IPS-NIHi11 (cell line): ENCODE measurements around the gene KRT33B.
"Not testable (repeated sequence)": the region's sequence is repeated elsewhere in the genome, so short reads cannot be mapped to it uniquely, and the experiment has no call there.

Source experiments
- DNase-seq: peaks from one replicate; pipeline ENCODE4 v3.0.0; 2012; ENCODE audit warnings: mixed read lengths, low spot score

KRT33B gene

GRCh38 chr17:41347869-41348760 lies 21.5 kb downstream of the KRT33B start:
- no peak for DNase-seq

DNA sequence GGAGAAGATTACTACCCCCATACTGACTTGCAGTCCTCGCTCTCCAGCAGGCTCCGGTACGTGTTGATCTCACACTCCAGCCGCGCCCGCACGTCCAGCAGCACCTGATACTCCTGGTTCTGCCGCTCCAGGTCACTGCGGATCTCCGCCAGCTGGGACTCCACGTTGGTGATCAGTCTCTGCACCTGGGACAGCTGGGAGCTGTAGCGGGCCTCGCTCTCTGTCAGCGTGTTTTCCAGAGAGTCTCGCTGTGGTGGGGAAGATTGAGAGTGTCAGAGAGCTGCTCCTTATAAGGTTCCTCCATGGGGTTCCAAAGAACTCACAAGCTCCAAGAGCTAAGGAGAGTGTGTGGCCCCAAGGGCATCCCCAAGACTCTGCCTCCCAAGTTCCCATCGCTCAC lies 23.2 kb downstream of the KRT33B start:
- not testable (repeated sequence) for DNase-seq

DNA sequence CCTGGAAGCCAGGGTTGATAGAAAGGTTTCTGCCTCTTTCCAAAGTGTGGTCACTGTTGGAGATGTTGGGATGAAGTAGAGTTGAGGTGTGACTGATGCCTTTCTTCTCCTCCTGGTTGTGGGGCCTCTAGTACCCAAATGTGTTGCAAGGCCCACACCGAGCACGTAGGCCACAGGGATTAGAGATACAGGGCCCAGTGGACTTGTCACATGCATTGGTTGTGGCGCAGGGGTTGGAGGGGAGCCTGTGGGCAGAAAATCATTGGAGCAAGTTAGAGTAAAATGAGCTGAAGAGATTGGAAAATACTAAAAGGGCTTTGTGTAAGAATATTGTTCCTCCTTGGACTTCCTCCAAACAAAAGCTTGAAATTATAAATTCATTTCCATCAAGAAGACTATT lies 23.6 kb downstream of the KRT33B start:
- no peak for DNase-seq

- DNase-seq = no peak
Observed at GRCh38 chr17:41343029-41343428, 26.6 kb downstream of the KRT33B start.

GRCh38 chr17:41340934-41341861 lies 28.4 kb downstream of the KRT33B start:
- no peak for DNase-seq

DNA sequence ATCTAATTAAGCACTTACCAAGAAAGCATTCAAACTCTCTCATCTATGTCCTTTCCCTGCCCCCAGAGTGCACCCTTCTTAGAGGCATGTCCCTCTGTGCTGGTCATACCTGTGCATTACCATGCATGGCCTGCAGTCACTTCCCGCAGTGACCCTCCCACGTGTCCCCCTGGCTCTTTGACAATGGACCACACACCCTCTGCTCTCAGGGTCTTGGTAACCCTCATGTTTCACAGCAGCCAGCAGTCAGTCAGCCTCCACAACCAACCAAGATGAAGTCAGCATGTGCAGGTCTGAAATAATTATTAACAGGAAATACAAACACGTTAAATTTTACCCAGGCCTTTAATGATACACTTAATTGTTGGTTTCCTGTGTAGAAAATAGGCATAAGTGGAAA lies 29.1 kb downstream of the KRT33B start:
- DNase-seq = no peak

DNA sequence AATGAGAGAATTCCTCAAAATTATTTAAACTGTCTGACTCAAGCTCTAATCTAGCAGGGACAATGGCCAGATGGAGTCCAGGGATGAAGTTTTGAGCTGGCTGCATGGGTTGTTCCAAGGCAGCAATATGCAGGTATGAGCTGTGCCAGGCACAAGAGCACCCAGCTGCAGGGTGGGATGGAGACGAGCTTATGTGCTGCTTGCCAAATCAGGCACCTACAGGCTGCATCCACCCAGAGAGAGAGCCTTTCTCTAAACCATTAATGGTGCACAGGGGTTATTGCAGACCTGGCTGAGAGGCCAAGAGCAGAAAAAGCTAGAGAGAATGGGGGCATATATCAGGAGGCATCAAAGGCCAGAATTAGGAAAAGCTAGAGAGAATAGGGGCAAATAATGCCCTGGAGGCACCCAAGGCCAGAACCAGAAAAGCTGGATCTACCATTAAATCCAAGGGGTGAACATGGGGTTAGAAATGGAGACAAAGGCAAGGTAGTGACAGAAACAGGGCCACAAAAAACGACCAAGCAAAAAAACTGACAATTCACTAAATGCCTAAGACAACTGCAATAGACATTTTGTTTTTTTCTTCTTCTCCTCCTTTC lies 29.9 kb downstream of the KRT33B start:
- DNase-seq = no peak

GRCh38 chr17:41338961-41339485 lies 30.6 kb downstream of the KRT33B start:
- no peak for DNase-seq

GRCh38 chr17:41335747-41336146 lies 33.9 kb downstream of the KRT33B start:
- DNase-seq = no peak

- no peak for DNase-seq
Observed at GRCh38 chr17:41334385-41335305, 35.0 kb downstream of the KRT33B start.

GRCh38 chr17:41333836-41334235 lies 35.8 kb downstream of the KRT33B start:
- no peak for DNase-seq

DNA sequence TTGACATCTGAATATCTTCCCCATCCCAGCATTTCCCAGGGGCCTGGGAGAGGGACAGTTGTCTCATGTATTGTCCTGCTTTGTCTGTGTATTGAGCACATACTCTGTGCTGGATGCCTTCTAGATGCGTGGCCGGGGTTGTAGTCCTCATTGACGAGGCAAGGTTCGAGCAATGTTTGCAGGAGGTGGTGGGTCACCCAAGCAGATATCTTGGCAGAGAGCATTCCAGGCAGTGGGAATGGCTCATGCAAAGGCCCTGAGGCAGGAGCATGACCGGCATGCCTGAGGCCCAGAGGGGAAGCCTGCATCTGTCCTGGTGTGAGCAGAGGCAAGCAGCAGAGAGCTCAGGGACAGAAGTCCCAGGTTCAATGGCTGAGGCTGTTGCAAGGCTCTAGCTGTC lies 36.5 kb downstream of the KRT33B start:
- no peak for DNase-seq

DNA sequence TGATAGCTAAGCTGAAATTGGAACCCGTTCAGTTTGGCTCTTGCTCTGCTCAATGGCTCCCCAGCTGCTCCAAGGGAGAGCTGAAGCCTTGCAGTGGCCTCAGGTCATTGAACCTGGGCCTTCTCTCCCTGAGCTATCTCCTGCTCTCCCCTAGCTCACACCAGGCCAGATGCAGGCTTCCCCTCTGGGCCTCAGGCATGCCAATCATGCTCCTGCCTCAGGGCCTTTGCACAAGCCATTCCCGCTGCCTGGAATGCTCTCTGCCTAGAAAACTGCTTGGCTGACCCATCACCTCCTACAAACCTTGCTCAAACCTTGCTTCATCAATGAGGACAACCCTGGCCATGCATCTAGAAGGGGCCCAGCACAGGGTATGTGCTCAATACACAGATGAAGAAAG lies 37.4 kb downstream of the KRT33B start:
- DNase-seq = no peak

DNA sequence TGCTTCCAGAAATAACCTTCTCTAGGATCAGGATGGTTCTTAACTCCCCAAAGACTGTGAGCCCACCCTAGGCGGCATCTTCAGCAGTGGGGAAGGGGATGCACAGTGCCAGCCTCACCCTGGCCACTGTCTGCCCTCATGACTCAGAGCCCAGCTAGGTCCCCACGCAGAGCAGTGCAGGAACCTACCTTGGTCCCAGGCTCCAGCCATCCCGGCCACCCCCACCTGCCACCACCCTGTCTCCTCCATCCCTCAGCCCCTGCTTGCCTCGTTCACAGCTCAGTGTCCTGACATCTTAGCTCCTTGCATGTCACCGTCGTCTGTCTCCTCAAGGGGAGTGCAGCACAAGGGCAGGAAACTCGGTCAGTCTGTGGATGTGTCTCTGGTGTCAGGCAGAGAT lies 38.0 kb downstream of the KRT33B start:
- no peak for DNase-seq

DNA sequence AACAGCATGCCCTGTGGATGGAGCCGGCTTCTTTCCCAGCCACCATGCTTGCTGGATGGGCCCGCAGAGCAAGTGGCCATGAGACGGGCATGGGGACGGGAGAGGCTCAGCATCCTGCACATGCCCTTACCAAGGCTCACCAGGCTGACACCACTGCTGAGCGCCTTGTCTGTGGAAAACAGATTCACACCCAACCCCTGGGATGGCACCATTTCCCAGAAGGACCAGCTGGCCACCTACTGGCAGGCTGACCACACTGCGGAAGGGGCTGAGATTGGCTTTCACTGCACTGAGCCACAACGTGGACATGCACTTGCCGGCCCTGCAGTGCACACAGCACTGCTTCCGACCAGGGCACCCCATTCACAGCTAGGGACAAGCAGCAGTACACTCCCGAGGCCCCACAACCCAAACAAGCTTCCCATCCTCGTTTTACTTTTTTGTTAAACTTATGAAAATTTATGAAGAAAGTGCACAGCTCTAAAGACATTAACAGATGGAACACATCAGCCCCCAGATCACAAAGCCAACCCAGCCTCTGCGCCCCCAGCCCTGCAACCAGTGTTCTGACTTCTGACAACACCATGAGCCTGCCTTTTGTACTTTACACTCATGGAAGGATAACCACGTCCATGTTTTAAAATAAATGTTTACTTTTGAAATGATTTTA lies 40.2 kb downstream of the KRT33B start:
- peak; percentile 76 for DNase-seq

DNA sequence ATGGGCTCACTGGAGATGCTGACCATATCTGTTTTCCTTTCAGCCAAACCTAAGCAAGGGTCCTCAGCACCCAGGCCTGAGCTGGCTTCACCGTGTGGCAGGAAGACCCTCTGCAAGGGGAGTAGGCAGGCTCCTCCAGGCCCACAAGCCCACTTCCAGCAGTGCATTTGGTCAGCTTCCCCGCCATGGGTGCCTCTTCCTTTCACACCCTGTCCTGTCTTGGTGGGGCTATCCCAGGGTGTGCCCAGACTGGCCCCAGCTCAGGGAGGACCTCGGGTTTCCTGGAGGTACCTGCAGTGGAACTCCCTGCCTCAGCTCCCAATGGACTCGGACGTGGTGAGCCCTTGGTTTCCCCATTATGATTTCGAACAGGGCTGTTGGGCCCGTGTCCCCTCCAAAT lies 41.4 kb downstream of the KRT33B start:
- DNase-seq = no peak

GRCh38 chr17:41327411-41328120 lies 42.0 kb downstream of the KRT33B start:
- DNase-seq = no peak

DNA sequence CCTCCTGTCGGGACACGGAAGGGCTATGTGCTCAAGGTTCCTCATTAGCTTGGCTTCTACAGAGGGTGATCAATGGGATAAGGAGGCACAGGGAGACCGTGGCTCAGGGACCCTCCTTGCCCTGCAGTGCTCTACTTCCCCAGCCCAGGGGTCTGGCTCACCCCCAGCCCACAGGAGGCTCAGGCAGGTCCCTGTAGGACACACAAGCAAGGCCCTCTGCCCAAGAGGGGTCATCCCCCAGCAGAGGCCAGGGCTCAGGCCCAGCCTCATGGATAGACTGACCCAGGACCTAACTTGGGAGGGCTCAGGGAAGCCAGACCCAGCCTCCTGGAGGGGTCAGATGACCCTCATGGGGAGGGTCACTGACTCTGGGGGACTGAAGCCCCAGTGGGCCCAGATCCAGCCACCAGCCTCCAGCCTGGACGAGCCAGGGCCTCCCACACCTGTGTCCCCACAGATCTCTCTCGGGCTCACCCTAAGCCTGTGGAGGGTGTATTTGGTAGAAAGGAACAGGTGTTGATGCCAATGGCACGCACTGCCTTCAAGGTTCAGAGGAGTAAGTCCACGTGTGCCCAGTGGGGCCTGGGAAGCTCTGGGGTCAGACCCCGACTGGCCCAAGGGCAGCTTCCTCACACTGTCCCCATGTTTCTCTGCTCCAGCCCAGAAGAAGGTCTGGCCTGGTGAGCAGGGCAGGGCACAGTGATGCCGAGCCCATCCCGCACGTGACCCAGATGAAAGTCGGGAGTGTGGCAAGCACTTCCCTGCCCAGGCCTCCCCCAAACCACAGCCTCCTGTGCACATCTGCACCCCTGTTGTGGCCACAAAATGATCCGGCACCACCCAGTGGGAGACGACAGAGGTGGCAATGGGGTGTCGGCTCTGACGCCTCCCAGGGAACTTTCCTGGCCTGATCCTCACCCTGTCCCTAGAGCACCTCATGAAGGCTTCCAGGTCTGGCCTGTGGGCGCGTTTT lies 43.2 kb downstream of the KRT33B start:
- DNase-seq = no peak

DNA sequence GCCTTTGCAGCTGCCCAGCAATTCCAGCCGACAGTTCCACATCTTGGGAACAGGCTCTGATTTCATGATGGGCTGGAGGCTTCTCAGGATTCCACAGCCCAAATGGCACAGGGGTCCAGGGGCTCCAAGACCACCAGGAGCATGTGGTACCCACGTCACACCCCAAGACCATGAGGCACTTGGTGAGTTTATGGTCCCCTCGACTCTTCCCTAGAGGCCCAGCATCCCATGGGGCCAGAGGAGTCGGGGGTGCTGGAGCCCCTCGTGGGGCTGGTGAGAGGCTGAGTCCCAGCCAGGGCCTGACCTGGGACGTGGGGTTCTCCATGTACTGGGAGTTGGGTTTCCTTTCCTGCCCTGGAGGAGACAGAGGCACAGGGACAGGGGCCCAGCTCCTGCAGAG lies 44.0 kb downstream of the KRT33B start:
- no peak for DNase-seq
